HEK293 (cell line): ENCODE results near the gene CSNK1E.
"Not testable (repeated sequence)": the region's sequence is repeated elsewhere in the genome, so short reads cannot be mapped to it uniquely, and the experiment has no call there.

Experiments used
- CTCF ChIA-PET: fragments of 350-600 bp; formaldehyde crosslinking; extraction: SDS; loops from one replicate; lab custom pipeline; 2021; ENCODE audit warnings: antibody characterized with exemption; lab: Yijun Ruan, JAX
- POLR2A ChIA-PET: fragments of 300-600 bp; formaldehyde crosslinking; extraction: SDS; loops from one replicate; lab custom pipeline; 2020; ENCODE audit warnings: antibody characterized with exemption, inconsistent platforms; lab: Yijun Ruan, JAX
- H3K27ac ChIP-seq: fragments of 200-500 bp; sonication (Bioruptor generic); 2 replicates; pipeline ENCODE4 v1.5.1; 2014; ENCODE audit warnings: low read depth, low read length, control low read depth, inconsistent platforms; ENCODE audit errors: extremely low read depth
- H3K36me3 ChIP-seq, 2 experiments: fragments of 200-500 bp in 1 of 2; sonication (Bioruptor generic) in 1 of 2; 1 replicate in 1 of 2; 2 replicates in 1 of 2; pipeline ENCODE4 v1.5.1; 2014 to 2017; ENCODE audit warnings: inconsistent platforms in 2 of 2, low read length in 2 of 2; ENCODE audit not compliant: control insufficient read depth in 2 of 2, insufficient read depth in 1 of 2
- H3K4me1 ChIP-seq: fragments of 200-500 bp; sonication (Bioruptor generic); 2 replicates; pipeline ENCODE4 v1.5.1; 2014; ENCODE audit warnings: mild to moderate bottlenecking, low read length, inconsistent platforms; ENCODE audit not compliant: control insufficient read depth, insufficient read depth
- H3K4me3 ChIP-seq: 2 replicates; pipeline ENCODE4 v1.5.1; 2011; ENCODE audit warnings: low read depth, mild to moderate bottlenecking, control low read depth, low read length, moderate library complexity
- H3K9me3 ChIP-seq: fragments of 200-500 bp; sonication (Bioruptor generic); 2 replicates; pipeline ENCODE4 v1.5.1; 2014; ENCODE audit warnings: low read depth, low read length, inconsistent platforms; ENCODE audit not compliant: control insufficient read depth, insufficient read depth
- BCL11A ChIP-seq: fragments of 450-650 bp; formaldehyde crosslinking; IDR thresholded peaks from 2 replicates; pipeline ENCODE4 v1.5.1; 2016; ENCODE audit warnings: low read depth, missing biosample characterization, missing genetic modification characterization
- MEIS1 ChIP-seq: sonication (generic); formaldehyde crosslinking; IDR thresholded peaks from 2 replicates; pipeline ENCODE4 v1.8.1; 2022; ENCODE audit warnings: missing genetic modification reagents, mild to moderate bottlenecking, borderline replicate concordance
- TRIM28 ChIP-seq: IDR thresholded peaks from 2 replicates; pipeline ENCODE4 v1.6.1; 2011; ENCODE audit warnings: low read length, control low read depth, borderline replicate concordance
- ZBTB1 ChIP-seq: fragments of 450-650 bp; formaldehyde crosslinking; IDR thresholded peaks from 2 replicates; pipeline ENCODE4 v1.5.1; 2016; ENCODE audit warnings: missing biosample characterization, missing genetic modification characterization
- ZBTB8A ChIP-seq: fragments of 450-650 bp; formaldehyde crosslinking; IDR thresholded peaks from 2 replicates; pipeline ENCODE4 v1.5.1; 2016; ENCODE audit warnings: missing biosample characterization, missing genetic modification characterization
- ZNF121 ChIP-seq: fragments of 450-650 bp; formaldehyde crosslinking; IDR thresholded peaks from 2 replicates; pipeline ENCODE4 v1.5.1; 2016; ENCODE audit warnings: missing biosample characterization, missing genetic modification characterization
- ZNF133 ChIP-seq: fragments of 450-650 bp; formaldehyde crosslinking; IDR thresholded peaks from 2 replicates; pipeline ENCODE4 v1.5.1; 2016; ENCODE audit warnings: missing biosample characterization, missing genetic modification characterization
- ZNF157 ChIP-seq: fragments of 450-650 bp; formaldehyde crosslinking; IDR thresholded peaks from 2 replicates; pipeline ENCODE4 v1.5.1; 2016; ENCODE audit warnings: missing biosample characterization, missing genetic modification characterization
- ZNF175 ChIP-seq: fragments of 450-650 bp; formaldehyde crosslinking; IDR thresholded peaks from 2 replicates; pipeline ENCODE4 v1.5.1; 2016; ENCODE audit warnings: missing biosample characterization, missing genetic modification characterization
- ZNF354C ChIP-seq: fragments of 450-650 bp; formaldehyde crosslinking; IDR thresholded peaks from 2 replicates; pipeline ENCODE4 v1.5.1; 2016; ENCODE audit warnings: missing biosample characterization, missing genetic modification characterization, low read depth, borderline replicate concordance
- ZNF394 ChIP-seq: fragments of 450-650 bp; formaldehyde crosslinking; IDR thresholded peaks from 2 replicates; pipeline ENCODE4 v1.5.1; 2016; ENCODE audit warnings: missing biosample characterization, missing genetic modification characterization, mild to moderate bottlenecking, moderate library complexity, borderline replicate concordance
- ZNF404 ChIP-seq: fragments of 450-650 bp; formaldehyde crosslinking; IDR thresholded peaks from 2 replicates; pipeline ENCODE4 v1.5.1; 2017; ENCODE audit warnings: missing biosample characterization, missing genetic modification characterization
- ZNF449 ChIP-seq: fragments of 450-650 bp; formaldehyde crosslinking; IDR thresholded peaks from 2 replicates; pipeline ENCODE4 v1.5.1; 2017; ENCODE audit warnings: missing biosample characterization, mild to moderate bottlenecking, missing genetic modification characterization, moderate library complexity
- ZNF48 ChIP-seq: fragments of 450-650 bp; formaldehyde crosslinking; IDR thresholded peaks from 2 replicates; pipeline ENCODE4 v1.5.1; 2016; ENCODE audit warnings: missing biosample characterization, missing genetic modification characterization
- ZNF555 ChIP-seq: fragments of 450-650 bp; formaldehyde crosslinking; conservative IDR thresholded peaks from 2 replicates; pipeline ENCODE4 v1.5.1; 2017; ENCODE audit warnings: missing biosample characterization, mild to moderate bottlenecking, missing genetic modification characterization, inconsistent platforms
- ZNF560 ChIP-seq: fragments of 450-650 bp; formaldehyde crosslinking; IDR thresholded peaks from 2 replicates; pipeline ENCODE4 v1.5.1; 2017; ENCODE audit warnings: missing biosample characterization, missing genetic modification characterization, borderline replicate concordance
- ZNF600 ChIP-seq: fragments of 450-650 bp; formaldehyde crosslinking; IDR thresholded peaks from 2 replicates; pipeline ENCODE4 v1.5.1; 2016; ENCODE audit warnings: missing biosample characterization, missing genetic modification characterization
- ZNF654 ChIP-seq: fragments of 450-650 bp; formaldehyde crosslinking; IDR thresholded peaks from 2 replicates; pipeline ENCODE4 v1.5.1; 2016; ENCODE audit warnings: low read depth, missing biosample characterization, missing genetic modification characterization
- ZNF664 ChIP-seq: fragments of 450-650 bp; formaldehyde crosslinking; IDR thresholded peaks from 2 replicates; pipeline ENCODE4 v1.5.1; 2016; ENCODE audit warnings: missing biosample characterization, missing genetic modification characterization
- ZNF843 ChIP-seq: fragments of 450-650 bp; formaldehyde crosslinking; IDR thresholded peaks from 2 replicates; pipeline ENCODE4 v1.5.1; 2016; ENCODE audit warnings: missing biosample characterization, missing genetic modification characterization
- ZXDB ChIP-seq: fragments of 450-650 bp; formaldehyde crosslinking; IDR thresholded peaks from 2 replicates; pipeline ENCODE4 v1.5.1; 2016; ENCODE audit warnings: missing biosample characterization, missing genetic modification characterization
- TF ChIP-seq, protein P1 (sequence below): fragments of 450-650 bp; formaldehyde crosslinking; IDR thresholded peaks from 2 replicates; pipeline ENCODE4 v1.5.1; 2017; ENCODE audit warnings: missing biosample characterization, missing genetic modification characterization
- TF ChIP-seq, protein P2 (sequence below): fragments of 450-650 bp; formaldehyde crosslinking; IDR thresholded peaks from 2 replicates; pipeline ENCODE4 v1.5.1; 2016; ENCODE audit warnings: missing biosample characterization, missing genetic modification characterization
- TF ChIP-seq, protein P3 (sequence below): fragments of 450-650 bp; formaldehyde crosslinking; IDR thresholded peaks from 2 replicates; pipeline ENCODE4 v1.5.1; 2016; ENCODE audit warnings: missing biosample characterization, missing genetic modification characterization

Gene CSNK1E

DNA sequence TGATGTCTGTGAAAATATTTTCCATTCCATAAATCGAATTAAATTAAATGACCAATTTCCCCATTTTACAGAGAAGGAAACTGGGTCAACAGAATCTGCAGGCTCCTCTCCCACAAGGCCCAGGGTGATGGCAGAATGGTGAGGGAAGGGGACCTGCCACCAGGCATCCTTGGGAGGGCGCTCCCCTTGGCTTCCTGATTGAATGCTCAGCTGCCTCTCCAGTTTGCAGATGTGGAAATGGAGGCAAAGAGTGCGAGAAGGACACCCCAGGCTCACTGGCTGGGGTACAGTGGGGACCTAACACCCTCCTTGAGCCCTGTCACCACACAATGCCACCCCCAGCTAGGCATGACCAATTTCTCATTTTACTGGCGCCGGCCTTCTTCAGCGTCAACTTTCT, 28.5 kb upstream of the CSNK1E start:
- ChIA-PET CTCF (interaction anchor here (0.6 to 1.1 kb wide), 5 partner anchors 8 to 872 kb away, joined by 3 to 6 read pairs (median 4); no protein-coding TSS in a partner anchor), POLR2A (no interaction called here)
- no peaks in the 10 kb centered on the region for H3K4me1 ChIP-seq
- H3K4me3 ChIP-seq, result no peak overlapping the region
- TF ChIP-seq ZNF654 (tag by site-specific recombination) (no peak), ZNF555 (tag by site-specific recombination) (no peak), ZNF394 (tag by site-specific recombination) (no peak), ZNF354C (tag by site-specific recombination) (no peak), ZNF175 (tag by site-specific recombination) (no peak), ZNF48 (tag by site-specific recombination) (no peak), TRIM28 (no peak), ZXDB (tag by site-specific recombination) (no peak), ZNF157 (tag by site-specific recombination) (no peak)
- TF ChIP-seq, protein P1, sequence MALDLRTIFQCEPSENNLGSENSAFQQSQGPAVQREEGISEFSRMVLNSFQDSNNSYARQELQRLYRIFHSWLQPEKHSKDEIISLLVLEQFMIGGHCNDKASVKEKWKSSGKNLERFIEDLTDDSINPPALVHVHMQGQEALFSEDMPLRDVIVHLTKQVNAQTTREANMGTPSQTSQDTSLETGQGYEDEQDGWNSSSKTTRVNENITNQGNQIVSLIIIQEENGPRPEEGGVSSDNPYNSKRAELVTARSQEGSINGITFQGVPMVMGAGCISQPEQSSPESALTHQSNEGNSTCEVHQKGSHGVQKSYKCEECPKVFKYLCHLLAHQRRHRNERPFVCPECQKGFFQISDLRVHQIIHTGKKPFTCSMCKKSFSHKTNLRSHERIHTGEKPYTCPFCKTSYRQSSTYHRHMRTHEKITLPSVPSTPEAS (tag by site-specific recombination), result no peak
- TF ChIP-seq, protein P2, sequence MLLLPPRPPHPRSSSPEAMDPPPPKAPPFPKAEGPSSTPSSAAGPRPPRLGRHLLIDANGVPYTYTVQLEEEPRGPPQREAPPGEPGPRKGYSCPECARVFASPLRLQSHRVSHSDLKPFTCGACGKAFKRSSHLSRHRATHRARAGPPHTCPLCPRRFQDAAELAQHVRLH (tag by site-specific recombination), result no peak
- no peaks in the 10 kb centered on the region for H3K9me3 ChIP-seq
- H3K36me3 ChIP-seq, result no peaks in the 10 kb centered on the region
- no peak overlapping the region for H3K27ac ChIP-seq

GRCh38 chr22:38339893-38340292, 22.7 kb upstream of the CSNK1E start:
- POLR2A ChIA-PET, H3K27ac ChIP-seq, H3K4me1 ChIP-seq, H3K9me3 ChIP-seq, H3K4me3 ChIP-seq, H3K36me3 ChIP-seq: not testable (repeated sequence)
- 0 out of 2 replicates have a peak, but pooled peaks have one; percentile 18 for TF ChIP-seq ZNF600 (tag by site-specific recombination)
- CTCF ChIA-PET, result interaction anchor here (0.7 kb wide), 1 partner anchor 22 kb away, joined by 3 read pairs; no protein-coding TSS in a partner anchor

GRCh38 chr22:38338772-38339379, 21.6 kb upstream of the CSNK1E start:
- H3K4me1 ChIP-seq, result 0 out of 2 replicates have a peak, but pooled peaks cover 3% of the 10 kb centered on the region
- CTCF ChIA-PET, result interaction anchor here (0.5 to 1.3 kb wide), 3 partner anchors 13 to 225 kb away, joined by 3 to 4 read pairs (median 3); no protein-coding TSS in a partner anchor
- no peak overlapping the region for H3K4me3 ChIP-seq
- H3K36me3 ChIP-seq, result no peaks in the 10 kb centered on the region; a peak in 1 of 3 replicates
- POLR2A ChIA-PET, result interaction anchor here (0.5 to 1.0 kb wide), 2 partner anchors 59 to 119 kb away, joined by 3 read pairs; no protein-coding TSS in a partner anchor
- H3K27ac ChIP-seq, result no peak overlapping the region
- H3K9me3 ChIP-seq, result no peaks in the 10 kb centered on the region
- TF ChIP-seq ZNF843 (tag by site-specific recombination) (no peak), BCL11A (no peak), ZNF133 (no peak), ZNF560 (tag by site-specific recombination) (no peak), ZNF121 (tag by site-specific recombination) (no peak), ZNF449 (peak; percentile 97), ZNF664 (tag by site-specific recombination) (peak; percentile 99), ZBTB1 (tag by site-specific recombination) (no peak), ZNF404 (tag by site-specific recombination) (no peak), ZBTB8A (tag by site-specific recombination) (peak; percentile 41; the same call in 1 of the 2 replicates), MEIS1 (no peak)
- TF ChIP-seq, protein P3, sequence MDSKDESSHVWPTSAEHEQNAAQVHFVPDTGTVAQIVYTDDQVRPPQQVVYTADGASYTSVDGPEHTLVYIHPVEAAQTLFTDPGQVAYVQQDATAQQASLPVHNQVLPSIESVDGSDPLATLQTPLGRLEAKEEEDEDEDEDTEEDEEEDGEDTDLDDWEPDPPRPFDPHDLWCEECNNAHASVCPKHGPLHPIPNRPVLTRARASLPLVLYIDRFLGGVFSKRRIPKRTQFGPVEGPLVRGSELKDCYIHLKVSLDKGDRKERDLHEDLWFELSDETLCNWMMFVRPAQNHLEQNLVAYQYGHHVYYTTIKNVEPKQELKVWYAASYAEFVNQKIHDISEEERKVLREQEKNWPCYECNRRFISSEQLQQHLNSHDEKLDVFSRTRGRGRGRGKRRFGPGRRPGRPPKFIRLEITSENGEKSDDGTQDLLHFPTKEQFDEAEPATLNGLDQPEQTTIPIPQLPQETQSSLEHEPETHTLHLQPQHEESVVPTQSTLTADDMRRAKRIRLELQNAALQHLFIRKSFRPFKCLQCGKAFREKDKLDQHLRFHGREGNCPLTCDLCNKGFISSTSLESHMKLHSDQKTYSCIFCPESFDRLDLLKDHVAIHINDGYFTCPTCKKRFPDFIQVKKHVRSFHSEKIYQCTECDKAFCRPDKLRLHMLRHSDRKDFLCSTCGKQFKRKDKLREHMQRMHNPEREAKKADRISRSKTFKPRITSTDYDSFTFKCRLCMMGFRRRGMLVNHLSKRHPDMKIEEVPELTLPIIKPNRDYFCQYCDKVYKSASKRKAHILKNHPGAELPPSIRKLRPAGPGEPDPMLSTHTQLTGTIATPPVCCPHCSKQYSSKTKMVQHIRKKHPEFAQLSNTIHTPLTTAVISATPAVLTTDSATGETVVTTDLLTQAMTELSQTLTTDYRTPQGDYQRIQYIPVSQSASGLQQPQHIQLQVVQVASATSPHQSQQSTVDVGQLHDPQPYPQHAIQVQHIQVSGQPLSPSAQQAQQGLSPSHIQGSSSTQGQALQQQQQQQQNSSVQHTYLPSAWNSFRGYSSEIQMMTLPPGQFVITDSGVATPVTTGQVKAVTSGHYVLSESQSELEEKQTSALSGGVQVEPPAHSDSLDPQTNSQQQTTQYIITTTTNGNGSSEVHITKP (tag by site-specific recombination), result no peak
